Activated CD8-positive, alpha-beta T cell treated with anti-CD3 and anti-CD28 coated beads for 36 hours (primary cell): ENCODE results near the gene SPP1. TPM values are rescaled to one million over a fixed set of nuclear protein-coding genes. Genes with fewer than 3 reads are reported as not detected.
"Not testable (repeated sequence)": the region's sequence is repeated elsewhere in the genome, so short reads cannot be mapped to it uniquely, and the experiment has no call there.

Source experiments
- ATAC-seq: fragments of 200-7000 bp; cut with Tn5 transposase; one replicate; pipeline ENCODE4 v1.10.0; 2021; ENCODE audit warnings: mild to moderate bottlenecking, moderate library complexity
- CTCF ChIA-PET: fragments of 350-600 bp; sonication (Branson Sonifier 250); formaldehyde crosslinking; loops from one replicate; lab custom pipeline; 2021; ENCODE audit warnings: antibody characterized with exemption; lab: Charles Lee
- POLR2A ChIA-PET: fragments of 350-600 bp; sonication (Branson Sonifier 250); formaldehyde crosslinking; loops from one replicate; lab custom pipeline; 2021; ENCODE audit warnings: antibody characterized with exemption; lab: Charles Lee
- DNase-seq: peaks from one replicate; pipeline ENCODE4 v3.0.0-alpha.2; 2020
- H3K27ac Mint-ChIP-seq: one replicate; pipeline ENCODE4 v1.8.0; 2021; ENCODE audit warnings: mild to moderate bottlenecking, mixed read lengths
- H3K27me3 Mint-ChIP-seq: one replicate; pipeline ENCODE4 v1.8.0; 2021; ENCODE audit warnings: mixed read lengths
- H3K36me3 Mint-ChIP-seq: one replicate; pipeline ENCODE4 v1.8.0; 2021; ENCODE audit warnings: low read depth, mixed read lengths
- H3K4me1 Mint-ChIP-seq: one replicate; pipeline ENCODE4 v1.8.0; 2021; ENCODE audit warnings: low read depth, mixed read lengths
- H3K4me3 Mint-ChIP-seq: one replicate; pipeline ENCODE4 v1.8.0; 2021; ENCODE audit warnings: mild to moderate bottlenecking, moderate library complexity, mixed read lengths
- H3K9me3 Mint-ChIP-seq: one replicate; pipeline ENCODE4 v1.8.0; 2021; ENCODE audit warnings: mixed read lengths
- CTCF ChIP-seq: fragments of 200-600 bp; IDR thresholded peaks from one replicate; pipeline ENCODE4 v1.8.0; 2022; ENCODE audit warnings: antibody characterized with exemption, mild to moderate bottlenecking
- intact Hi-C: fragments of 100-400 bp; cut with micrococcal nuclease; formaldehyde crosslinking; loops from one replicate; pipeline ENCODE4 v1.10.0; 2022
- total RNA-seq, 2 experiments: library from RNA; stranded (reverse); gene quantifications; one replicate each; pipeline ENCODE4 v1.2.3, GENCODE V29; 2021

The SPP1 gene
- total RNA-seq, 2 experiments from 2014 or later: not detected

- ATAC-seq (no peak), DNase-seq (no peak)
- Mint-ChIP-seq H3K36me3 (no peaks in the 10 kb centered on the region), H3K27ac (no peak overlapping the region), H3K9me3 (no peaks in the 10 kb centered on the region), H3K4me1 (no peaks in the 10 kb centered on the region), H3K27me3 (peaks cover 2% of the 10 kb centered on the region), H3K4me3 (no peak overlapping the region)
- CTCF ChIA-PET: no interaction called here
- intact Hi-C loops: no loop called here
- no peak for TF ChIP-seq CTCF
- POLR2A ChIA-PET: no interaction called here
Measured at GRCh38 chr4:87939978-87940690, 35.4 kb upstream of the SPP1 start.

- CTCF ChIA-PET, ATAC-seq, intact Hi-C loops, DNase-seq, H3K27ac Mint-ChIP-seq, H3K9me3 Mint-ChIP-seq, H3K4me3 Mint-ChIP-seq, H3K36me3 Mint-ChIP-seq, H3K4me1 Mint-ChIP-seq, POLR2A ChIA-PET, H3K27me3 Mint-ChIP-seq: not testable (repeated sequence)
Measured at GRCh38 chr4:87940809-87941208, 34.7 kb upstream of the SPP1 start.

GRCh38 chr4:87941537-87942392 lies 33.7 kb upstream of the SPP1 start:
- TF ChIP-seq CTCF: no peak
- no peak for DNase-seq
- Mint-ChIP-seq H3K27ac (no peak overlapping the region), H3K4me3 (no peak overlapping the region), H3K36me3 (no peaks in the 10 kb centered on the region), H3K9me3 (no peaks in the 10 kb centered on the region), H3K4me1 (no peaks in the 10 kb centered on the region), H3K27me3 (peaks cover 2% of the 10 kb centered on the region)
- ChIA-PET POLR2A (interaction anchor here (0.6 kb wide), 1 partner anchor 600 kb away, joined by 3 read pairs; no protein-coding TSS in a partner anchor), CTCF (no interaction called here)
- no peak for ATAC-seq
- intact Hi-C loops: no loop called here

GRCh38 chr4:87943660-87944149 lies 31.8 kb upstream of the SPP1 start:
- ChIA-PET CTCF (no interaction called here), POLR2A (no interaction called here)
- ATAC-seq (no peak), DNase-seq (no peak)
- no peak overlapping the region for H3K27ac Mint-ChIP-seq
- no peaks in the 10 kb centered on the region for H3K4me1 Mint-ChIP-seq
- intact Hi-C loops: no loop called here
- no peak overlapping the region for H3K4me3 Mint-ChIP-seq
- H3K36me3 Mint-ChIP-seq: no peaks in the 10 kb centered on the region
- no peaks in the 10 kb centered on the region for H3K27me3 Mint-ChIP-seq
- no peaks in the 10 kb centered on the region for H3K9me3 Mint-ChIP-seq
- TF ChIP-seq CTCF: no peak

- Mint-ChIP-seq H3K27ac (no peak overlapping the region), H3K4me1 (no peaks in the 10 kb centered on the region), H3K4me3 (no peak overlapping the region), H3K36me3 (no peaks in the 10 kb centered on the region), H3K27me3 (no peaks in the 10 kb centered on the region), H3K9me3 (no peaks in the 10 kb centered on the region)
- CTCF ChIA-PET: no interaction called here
- ATAC-seq: no peak
- TF ChIP-seq CTCF: no peak
- POLR2A ChIA-PET: no interaction called here
- intact Hi-C loops: no loop called here
- DNase-seq: no peak
Measured at GRCh38 chr4:87944967-87945366, 30.5 kb upstream of the SPP1 start.
